Type B pancreatic cell (in vitro differentiated cells): ENCODE measurements around the gene CREG2. TPM values are rescaled to one million over a fixed set of nuclear protein-coding genes. Genes with fewer than 3 reads are reported as not detected.

Source experiments
- DNase-seq: peaks from one replicate; pipeline ENCODE4 v3.0.0; 2021; ENCODE audit warnings: mixed read lengths; ENCODE audit not compliant: unreplicated experiment; ENCODE audit errors: extremely low spot score
- H3K27ac Mint-ChIP-seq: 2 replicates; pipeline ENCODE4 v1.8.0; 2021; ENCODE audit warnings: mild to moderate bottlenecking, mixed read lengths
- H3K27me3 Mint-ChIP-seq: 2 replicates; pipeline ENCODE4 v1.8.0; 2021; ENCODE audit warnings: mixed read lengths
- H3K36me3 Mint-ChIP-seq: 2 replicates; pipeline ENCODE4 v1.8.0; 2021; ENCODE audit warnings: mixed read lengths
- H3K4me1 Mint-ChIP-seq: one replicate; pipeline ENCODE4 v1.8.0; 2021; ENCODE audit warnings: mixed read lengths; ENCODE audit not compliant: unreplicated experiment
- H3K4me3 Mint-ChIP-seq: 2 replicates; pipeline ENCODE4 v1.8.0; 2021; ENCODE audit warnings: mild to moderate bottlenecking, mixed read lengths
- H3K9me3 Mint-ChIP-seq: 2 replicates; pipeline ENCODE4 v1.8.0; 2021; ENCODE audit warnings: mixed read lengths
- CTCF ChIP-seq: fragments of 200-600 bp; sonication (generic); conservative IDR thresholded peaks from 2 replicates; pipeline ENCODE4 v1.5.0; 2021; ENCODE audit warnings: antibody characterized with exemption, mild to moderate bottlenecking
- total RNA-seq: library from RNA; stranded (reverse); gene quantifications from 2 replicates; pipeline ENCODE4 v1.2.1, GENCODE V29; 2021; ENCODE audit warnings: low replicate concordance

CREG2 gene
- total RNA-seq, 1 donor from 2014 or later, result 1.9 TPM

GRCh38 chr2:101372792-101373191 lies 14.5 kb downstream of the CREG2 start:
- no peak for TF ChIP-seq CTCF
- peaks cover 20% of the 10 kb centered on the region for H3K27me3 Mint-ChIP-seq
- peaks cover 4% of the 10 kb centered on the region for H3K9me3 Mint-ChIP-seq
- H3K4me1 Mint-ChIP-seq, result no peaks in the 10 kb centered on the region
- no peaks in the 10 kb centered on the region for H3K36me3 Mint-ChIP-seq
- H3K27ac Mint-ChIP-seq, result no peak overlapping the region
- H3K4me3 Mint-ChIP-seq, result no peak overlapping the region
- DNase-seq, result no peak

- no peak overlapping the region for H3K4me3 Mint-ChIP-seq
- peaks cover 4% of the 10 kb centered on the region for H3K9me3 Mint-ChIP-seq
- no peaks in the 10 kb centered on the region for H3K36me3 Mint-ChIP-seq
- no peak for DNase-seq
- no peaks in the 10 kb centered on the region for H3K4me1 Mint-ChIP-seq
- H3K27me3 Mint-ChIP-seq, result peaks cover 20% of the 10 kb centered on the region
- H3K27ac Mint-ChIP-seq, result no peak overlapping the region
- TF ChIP-seq CTCF, result no peak
Observed at GRCh38 chr2:101371636-101372035, 15.7 kb downstream of the CREG2 start.

GRCh38 chr2:101369100-101369499 lies 18.2 kb downstream of the CREG2 start:
- DNase-seq, result no peak
- peaks cover 23% of the 10 kb centered on the region for H3K27me3 Mint-ChIP-seq
- H3K4me3 Mint-ChIP-seq, result no peak overlapping the region
- H3K9me3 Mint-ChIP-seq, result peaks cover 4% of the 10 kb centered on the region
- H3K4me1 Mint-ChIP-seq, result no peaks in the 10 kb centered on the region
- H3K36me3 Mint-ChIP-seq, result no peaks in the 10 kb centered on the region
- TF ChIP-seq CTCF, result no peak
- H3K27ac Mint-ChIP-seq, result no peak overlapping the region

GRCh38 chr2:101368376-101368775 lies 18.9 kb downstream of the CREG2 start:
- H3K36me3 Mint-ChIP-seq, result no peaks in the 10 kb centered on the region
- H3K4me1 Mint-ChIP-seq, result no peaks in the 10 kb centered on the region
- DNase-seq, result no peak
- H3K9me3 Mint-ChIP-seq, result peaks cover 4% of the 10 kb centered on the region
- TF ChIP-seq CTCF, result no peak
- H3K4me3 Mint-ChIP-seq, result no peak overlapping the region
- no peak overlapping the region for H3K27ac Mint-ChIP-seq
- peaks cover 23% of the 10 kb centered on the region for H3K27me3 Mint-ChIP-seq

GRCh38 chr2:101367508-101367907 lies 19.8 kb downstream of the CREG2 start:
- no peak for TF ChIP-seq CTCF
- H3K4me1 Mint-ChIP-seq, result peaks cover 2% of the 10 kb centered on the region
- H3K36me3 Mint-ChIP-seq, result no peaks in the 10 kb centered on the region
- H3K4me3 Mint-ChIP-seq, result no peak overlapping the region
- H3K27me3 Mint-ChIP-seq, result peaks cover 20% of the 10 kb centered on the region
- no peaks in the 10 kb centered on the region for H3K9me3 Mint-ChIP-seq
- DNase-seq, result no peak
- H3K27ac Mint-ChIP-seq, result no peak overlapping the region

GRCh38 chr2:101364878-101365277 lies 22.4 kb downstream of the CREG2 start:
- Mint-ChIP-seq H3K27ac (no peak overlapping the region), H3K36me3 (no peaks in the 10 kb centered on the region), H3K9me3 (no peaks in the 10 kb centered on the region), H3K27me3 (peaks cover 8% of the 10 kb centered on the region), H3K4me1 (peaks cover 9% of the 10 kb centered on the region), H3K4me3 (no peak overlapping the region)
- no peak for DNase-seq
- no peak for TF ChIP-seq CTCF
